ENCODE results near the gene NPY4R. TPM values are rescaled to one million over a fixed set of nuclear protein-coding genes. Genes with fewer than 3 reads are reported as not detected.
"Not testable (repeated sequence)": the region's sequence is repeated elsewhere in the genome, so short reads cannot be mapped to it uniquely, and the experiment has no call there.

Gene NPY4R
- total RNA-seq, 2 experiments from 2014 or later, result not detected

GRCh38 chr10:46442706-46443275 is 23.0 kb downstream of the NPY4R start:
- H3K27me3 Mint-ChIP-seq; H3K9me3 Mint-ChIP-seq (ENCODE audit: low read depth); DNase-seq; CTCF ChIA-PET; H3K4me3 Mint-ChIP-seq; H3K4me1 Mint-ChIP-seq; ATAC-seq; H3K27ac Mint-ChIP-seq; H3K36me3 Mint-ChIP-seq: not testable (repeated sequence)

DNA sequence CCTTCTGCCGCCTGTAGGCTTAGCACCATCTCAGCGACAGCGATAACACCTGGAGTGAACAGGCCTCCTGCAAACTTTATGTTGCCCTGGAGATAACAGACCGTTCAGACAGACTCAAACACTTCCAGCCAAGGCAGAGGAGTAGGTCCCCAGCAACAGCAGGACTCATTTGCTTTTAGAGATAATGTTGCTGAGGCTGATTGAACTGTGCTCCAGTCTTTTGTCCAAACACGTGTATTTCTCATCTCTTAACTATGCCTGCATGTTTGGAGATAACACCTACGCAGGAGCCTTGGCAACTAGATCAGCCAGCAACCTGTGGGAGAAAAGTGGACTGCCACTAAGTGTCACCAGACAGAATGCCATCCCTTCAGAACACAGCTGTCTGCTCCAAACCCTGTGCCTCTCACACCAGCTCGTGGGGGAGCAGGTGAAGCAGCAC is 23.9 kb downstream of the NPY4R start:
- H3K9me3 Mint-ChIP-seq (ENCODE audit: low read depth); H3K27me3 Mint-ChIP-seq; DNase-seq; H3K36me3 Mint-ChIP-seq; H3K27ac Mint-ChIP-seq; H3K4me1 Mint-ChIP-seq; CTCF ChIA-PET; H3K4me3 Mint-ChIP-seq; ATAC-seq: not testable (repeated sequence)

- H3K4me3 Mint-ChIP-seq; ATAC-seq; H3K9me3 Mint-ChIP-seq (ENCODE audit: low read depth); CTCF ChIA-PET; H3K36me3 Mint-ChIP-seq; H3K4me1 Mint-ChIP-seq; DNase-seq; H3K27me3 Mint-ChIP-seq; H3K27ac Mint-ChIP-seq: not testable (repeated sequence)
Observed at GRCh38 chr10:46440942-46441341, 24.8 kb downstream of the NPY4R start.

DNA sequence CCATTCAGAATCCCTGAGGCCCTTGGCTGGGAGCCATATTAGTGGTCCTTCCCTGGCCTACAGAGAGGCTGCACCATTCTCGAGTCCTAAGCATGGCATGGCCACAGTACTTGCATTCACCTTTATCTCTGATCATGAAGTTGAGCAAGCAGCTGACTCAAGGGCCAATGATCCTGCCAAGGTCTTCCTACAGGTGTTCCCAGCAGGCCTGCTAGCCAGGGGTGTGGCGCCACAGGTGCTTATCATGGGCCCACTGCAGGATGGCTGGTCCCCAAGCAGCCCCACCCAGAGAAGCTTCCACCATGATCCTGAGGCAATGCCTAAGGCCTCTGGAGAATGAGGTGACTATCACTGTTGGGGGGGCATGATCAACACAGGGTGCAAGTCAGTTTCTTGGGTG is 42.2 kb downstream of the NPY4R start:
- H3K36me3 Mint-ChIP-seq; H3K27me3 Mint-ChIP-seq; H3K9me3 Mint-ChIP-seq (ENCODE audit: low read depth); H3K27ac Mint-ChIP-seq; CTCF ChIA-PET; H3K4me1 Mint-ChIP-seq; H3K4me3 Mint-ChIP-seq; ATAC-seq; DNase-seq: not testable (repeated sequence)

GRCh38 chr10:46419570-46420379 is 46.0 kb downstream of the NPY4R start:
- CTCF ChIA-PET; H3K4me1 Mint-ChIP-seq; H3K9me3 Mint-ChIP-seq (ENCODE audit: low read depth); ATAC-seq; H3K27ac Mint-ChIP-seq; H3K27me3 Mint-ChIP-seq; DNase-seq; H3K36me3 Mint-ChIP-seq; H3K4me3 Mint-ChIP-seq: not testable (repeated sequence)

- H3K27me3 Mint-ChIP-seq; H3K27ac Mint-ChIP-seq; H3K9me3 Mint-ChIP-seq (ENCODE audit: low read depth); H3K4me1 Mint-ChIP-seq; H3K4me3 Mint-ChIP-seq; CTCF ChIA-PET; H3K36me3 Mint-ChIP-seq; ATAC-seq; DNase-seq: not testable (repeated sequence)
Observed at GRCh38 chr10:46418283-46418682, 47.5 kb downstream of the NPY4R start.

DNA sequence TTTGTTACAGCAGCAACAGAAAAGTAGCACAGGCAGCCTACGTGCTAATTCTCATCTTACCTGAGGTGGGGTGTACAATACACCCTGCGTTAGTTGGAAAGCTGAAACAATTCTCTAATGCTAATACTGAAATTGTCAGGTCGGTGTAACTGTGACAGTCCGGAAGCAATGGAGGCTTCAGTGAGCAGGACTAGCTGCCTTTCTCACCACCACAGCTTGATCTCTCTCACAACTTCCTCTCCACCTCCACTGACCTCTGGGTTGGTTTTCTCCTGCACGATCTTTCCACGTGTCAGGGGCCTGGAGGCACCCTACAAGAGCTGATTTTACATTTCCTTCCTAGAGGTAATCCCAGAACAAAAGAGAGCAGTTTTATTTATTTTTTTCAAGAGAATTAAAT is 50.5 kb downstream of the NPY4R start:
- H3K27me3 Mint-ChIP-seq; H3K36me3 Mint-ChIP-seq; H3K4me1 Mint-ChIP-seq; CTCF ChIA-PET; H3K9me3 Mint-ChIP-seq (ENCODE audit: low read depth); H3K27ac Mint-ChIP-seq; H3K4me3 Mint-ChIP-seq; DNase-seq; ATAC-seq: not testable (repeated sequence)

GRCh38 chr10:46412665-46413064 is 53.1 kb downstream of the NPY4R start:
- H3K9me3 Mint-ChIP-seq (ENCODE audit: low read depth); H3K27me3 Mint-ChIP-seq; H3K4me1 Mint-ChIP-seq; DNase-seq; CTCF ChIA-PET; H3K4me3 Mint-ChIP-seq; H3K27ac Mint-ChIP-seq; H3K36me3 Mint-ChIP-seq; ATAC-seq: not testable (repeated sequence)

- H3K27ac Mint-ChIP-seq; H3K27me3 Mint-ChIP-seq; H3K9me3 Mint-ChIP-seq (ENCODE audit: low read depth); CTCF ChIA-PET; H3K4me1 Mint-ChIP-seq; H3K4me3 Mint-ChIP-seq; ATAC-seq; H3K36me3 Mint-ChIP-seq; DNase-seq: not testable (repeated sequence)
Observed at GRCh38 chr10:46411123-46411522, 54.6 kb downstream of the NPY4R start.

Other genes starting within 250 kb of the NPY4R start
- not detected for gene ANTXRL, start 179.0 kb downstream of the NPY4R start, total RNA-seq
- gene ANXA8L1, start 90.2 kb downstream of the NPY4R start, total RNA-seq, result 1 to 10 TPM in 1 of 2 experiments, not detected in 1; 1.1 TPM
- gene GPRIN2, start 90.7 kb upstream of the NPY4R start, total RNA-seq, result not detected
- gene SYT15, start 113.2 kb upstream of the NPY4R start, total RNA-seq, result 1 to 10 TPM in 1 of 2 experiments, under 1 TPM in 1; 0.33 to 1.5 TPM

Data from activated CD8-positive, alpha-beta memory T cell treated with anti-CD3 and anti-CD28 coated beads, Interleukin-2, amount 10 ng/mL, durations not matched to agents 7 days and 5 days (primary cell).